Measurements from ENCODE around the gene OR51G2.

The OR51G2 gene

DNA sequence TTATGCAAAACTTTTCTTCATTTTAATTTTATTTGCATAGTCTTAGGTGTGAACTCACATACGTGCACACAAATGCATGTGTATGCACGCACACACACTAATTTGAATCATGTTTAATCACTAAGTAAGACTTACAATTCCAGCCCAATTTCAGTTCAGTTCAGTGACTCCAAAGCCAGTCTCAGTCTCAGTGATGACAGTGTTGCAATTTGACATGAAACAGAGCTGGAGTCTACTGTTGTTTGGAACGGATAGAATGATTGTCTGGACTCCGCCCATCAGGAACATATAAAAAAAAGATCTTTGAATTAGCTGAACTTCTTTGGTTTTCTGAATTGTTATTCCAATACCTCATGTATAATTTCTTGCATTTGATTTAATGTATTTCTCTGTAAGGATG is 55.3 kb downstream of the OR51G2 start:
- DNase-seq (ENCODE audit: low spot score): no peak

Measured in globus pallidus (tissue), 1 donor.